SK-N-SH (cell line): ENCODE results near the gene ATXN7L3B. TPM values are rescaled to one million over a fixed set of nuclear protein-coding genes. Genes with fewer than 3 reads are reported as not detected.

ENCODE experiments used
- CTCF ChIA-PET: fragments of 300-600, 350-600 bp; formaldehyde crosslinking; extraction: SDS; loops from one replicate; lab custom pipeline; 2021; lab: Yijun Ruan, JAX
- POLR2A ChIA-PET: fragments of 350-600 bp; sonication (Branson Sonifier 250); formaldehyde crosslinking; extraction: SDS; loops from one replicate; lab custom pipeline; 2020; ENCODE audit warnings: antibody characterized with exemption, inconsistent platforms; lab: Yijun Ruan, JAX
- DNase-seq: peaks from one replicate; pipeline ENCODE4 v3.0.0; 2012
- H2AFZ ChIP-seq: fragments of 200-600 bp; sonication (generic); 2 replicates; pipeline ENCODE4 v1.8.1; 2016; ENCODE audit warnings: antibody characterized with exemption, mild to moderate bottlenecking, low read depth
- H3F3A ChIP-seq: fragments of 200-600 bp; sonication (generic); replicated peaks from 2 replicates; pipeline ENCODE3; 2016; ENCODE audit warnings: antibody characterized with exemption, mild to moderate bottlenecking; ENCODE audit not compliant: insufficient read depth
- H3K27ac ChIP-seq, 2 experiments: fragments of 200-500 bp in 1 of 2; fragments of 200-600 bp in 1 of 2; sonication (Bioruptor generic) in 1 of 2; sonication (generic), shearing (Covaris generic) in 1 of 2; 2 replicates each; pipeline versions ENCODE4 v1.5.1 to v1.6.1; 2014 to 2016; ENCODE audit warnings: low read depth in 2 of 2, inconsistent platforms in 1 of 2, low read length in 1 of 2, mild to moderate bottlenecking in 1 of 2, mixed read lengths in 1 of 2
- H3K27me3 ChIP-seq: fragments of 200-600 bp; sonication (generic), shearing (Covaris generic); 2 replicates; pipeline ENCODE4 v1.6.1; 2016; ENCODE audit warnings: mixed run types; ENCODE audit not compliant: insufficient read depth
- H3K36me3 ChIP-seq, 2 experiments: fragments of 200-500 bp in 1 of 2; fragments of 200-600 bp in 1 of 2; sonication (Bioruptor generic) in 1 of 2; sonication (generic) in 1 of 2; replicated peaks in 1 of 2; 2 replicates each; pipeline versions ENCODE3 to v1.5.1; 2014 to 2016; ENCODE audit warnings: low read length in 1 of 2, mild to moderate bottlenecking in 1 of 2; ENCODE audit not compliant: insufficient read depth in 2 of 2, control insufficient read depth in 1 of 2
- H3K4me1 ChIP-seq, 2 experiments: fragments of 200-500 bp in 1 of 2; fragments of 200-600 bp in 1 of 2; sonication (Bioruptor generic) in 1 of 2; sonication (generic), shearing (Covaris generic) in 1 of 2; 2 replicates each; pipeline versions ENCODE4 v1.5.1 to v1.6.1; 2014 to 2016; ENCODE audit warnings: low read depth in 1 of 2, low read length in 1 of 2, mixed run types in 1 of 2; ENCODE audit not compliant: insufficient read depth in 2 of 2, control insufficient read depth in 1 of 2
- H3K4me2 ChIP-seq: fragments of 200-600 bp; sonication (generic), shearing (Covaris generic); 2 replicates; pipeline ENCODE4 v1.6.1; 2017; ENCODE audit warnings: mixed run types
- H3K4me3 ChIP-seq, 2 experiments: fragments of 200-500 bp in 1 of 2; fragments of 200-600 bp in 1 of 2; sonication (Bioruptor generic) in 1 of 2; sonication (generic), shearing (Covaris generic) in 1 of 2; 2 replicates each; pipeline versions ENCODE4 v1.5.1 to v1.8.1; 2014 to 2016; ENCODE audit warnings: low read depth in 2 of 2, inconsistent platforms in 1 of 2, low read length in 1 of 2, mild to moderate bottlenecking in 1 of 2, mixed read lengths in 1 of 2, moderate library complexity in 1 of 2
- H3K79me2 ChIP-seq: fragments of 200-600 bp; sonication (generic); 2 replicates; pipeline ENCODE4 v1.8.1; 2017; ENCODE audit warnings: mild to moderate bottlenecking; ENCODE audit not compliant: insufficient read depth
- H3K9ac ChIP-seq: fragments of 200-600 bp; sonication (generic); 2 replicates; pipeline ENCODE4 v1.6.1; 2017; ENCODE audit warnings: mixed run types
- H3K9me2 ChIP-seq: fragments of 200-600 bp; sonication (generic); 2 replicates; pipeline ENCODE4 v1.6.1; 2017; ENCODE audit warnings: mixed run types
- H3K9me3 ChIP-seq: fragments of 200-600 bp; sonication (generic); 2 replicates; pipeline ENCODE4 v1.6.1; 2017; ENCODE audit warnings: mixed run types, mild to moderate bottlenecking, moderate library complexity
- H4K20me1 ChIP-seq: fragments of 200-600 bp; sonication (generic); 2 replicates; pipeline ENCODE4 v1.6.1; 2017; ENCODE audit warnings: mild to moderate bottlenecking, mixed run types; ENCODE audit not compliant: insufficient read depth
- EZH2phosphoT487 ChIP-seq: fragments of 200-600 bp; sonication (generic); IDR thresholded peaks from 2 replicates; pipeline ENCODE4 v1.6.1; 2017; ENCODE audit warnings: low read depth, mixed run types, mild to moderate bottlenecking, antibody characterized with exemption, moderate library complexity, borderline replicate concordance
- FOSL2 ChIP-seq: IDR thresholded peaks from 2 replicates; pipeline ENCODE4 v1.4.0; 2012; ENCODE audit warnings: low read depth, mild to moderate bottlenecking, moderate library complexity, borderline replicate concordance
- FOXJ3 ChIP-seq: sonication (generic); formaldehyde crosslinking; IDR thresholded peaks from 2 replicates; pipeline ENCODE4 v1.5.1; 2020; ENCODE audit warnings: mild to moderate bottlenecking, missing genetic modification reagents
- GABPA ChIP-seq: IDR thresholded peaks from 2 replicates; pipeline ENCODE4 v1.4.0; 2012; ENCODE audit warnings: low read depth, mild to moderate bottlenecking
- GATA2 ChIP-seq: sonication (generic); formaldehyde crosslinking; IDR thresholded peaks from 2 replicates; pipeline ENCODE4 v1.5.0; 2020; ENCODE audit warnings: mild to moderate bottlenecking, missing genetic modification reagents
- IRF3 ChIP-seq: fragments of 150-350 bp; IDR thresholded peaks from 2 replicates; pipeline ENCODE4 v1.6.1; 2016; ENCODE audit warnings: mild to moderate bottlenecking, low read depth, low read length
- JUND ChIP-seq: IDR thresholded peaks from 2 replicates; pipeline ENCODE4 v1.4.0; 2012
- MEF2A ChIP-seq: IDR thresholded peaks from 2 replicates; pipeline ENCODE4 v1.4.0; 2012; ENCODE audit warnings: low read depth, borderline replicate concordance
- MXI1 ChIP-seq: IDR thresholded peaks from 2 replicates; pipeline ENCODE4 v1.6.1; 2012; ENCODE audit warnings: mild to moderate bottlenecking, low read depth, low read length, improper control_type of control experiment
- PBX3 ChIP-seq: IDR thresholded peaks from 2 replicates; pipeline ENCODE4; 2012
- RAD21 ChIP-seq: IDR thresholded peaks from 2 replicates; pipeline ENCODE4 v1.6.1; 2012; ENCODE audit warnings: mild to moderate bottlenecking, low read length
- RCOR1 ChIP-seq: fragments of 150-350 bp; IDR thresholded peaks from 2 replicates; pipeline ENCODE4 v1.6.1; 2017; ENCODE audit warnings: antibody characterized with exemption, low read length
- REST ChIP-seq: IDR thresholded peaks from 2 replicates; pipeline ENCODE4 v1.6.1; 2012; ENCODE audit warnings: mild to moderate bottlenecking, low read depth, low read length, moderate library complexity
- SIN3A ChIP-seq: IDR thresholded peaks from 2 replicates; pipeline ENCODE4 v1.6.1; 2012; ENCODE audit warnings: low read depth, mild to moderate bottlenecking, low read length, moderate library complexity, borderline replicate concordance
- SMC3 ChIP-seq: IDR thresholded peaks from 2 replicates; pipeline ENCODE4 v1.6.1; 2012; ENCODE audit warnings: low read depth, low read length, improper control_type of control experiment
- TAF1 ChIP-seq: IDR thresholded peaks from 2 replicates; pipeline ENCODE4 v1.6.1; 2012; ENCODE audit warnings: low read depth, mild to moderate bottlenecking, low read length, moderate library complexity, borderline replicate concordance
- YY1 ChIP-seq: IDR thresholded peaks from 2 replicates; pipeline ENCODE4 v1.4.0; 2012; ENCODE audit warnings: low read depth, mild to moderate bottlenecking
- WGBS: methylation state at CpG from one replicate; pipeline ENCODE4 v1.1.6; 2017; ENCODE audit warnings: low lambda C conversion rate; 5-methylcytosine and 5-hydroxymethylcytosine counted together
- polyA plus RNA-seq, 3 experiments: library from polyadenylated mRNA; depleted of rRNA; stranded (reverse); fragments of >200 nt; gene quantifications; 2 replicates each; pipeline ENCODE4 v1.2.3, GENCODE V29; 2012

ATXN7L3B gene
- polyA plus RNA-seq, 1 of the 3 experiments (the other 2 are of a cell fraction), result 13.8 TPM

DNA sequence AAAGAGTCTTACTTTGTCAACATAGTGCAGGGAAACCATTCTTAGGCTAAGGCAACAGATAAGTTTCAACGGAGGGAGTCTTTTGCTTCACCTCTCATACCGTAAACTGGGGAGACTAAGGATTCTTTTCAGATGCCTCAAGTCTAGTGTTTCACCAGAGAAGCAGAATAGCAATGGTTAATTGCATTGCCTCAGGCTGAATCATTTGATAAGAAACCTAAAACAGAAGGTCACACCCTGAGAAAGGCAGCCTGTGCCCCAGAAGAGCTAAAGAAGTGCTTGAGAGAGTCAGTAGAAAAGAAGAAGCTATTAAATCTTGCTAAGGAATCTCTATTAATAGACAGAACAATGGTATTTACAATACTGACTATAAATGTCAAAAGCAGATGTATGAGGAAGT, 21.8 kb upstream of the ATXN7L3B start:
- Histone ChIP-seq H3K9me3 (no peaks in the 10 kb centered on the region), H3K9me2 (no peaks in the 10 kb centered on the region), H3K4me3 (no peak overlapping the region), H3K4me2 (no peak overlapping the region), H3K27ac (no peak overlapping the region), H2AFZ (no peak overlapping the region), H4K20me1 (no peaks in the 10 kb centered on the region), H3K79me2 (no peaks in the 10 kb centered on the region), H3K9ac (no peak overlapping the region), H3K27me3 (no peaks in the 10 kb centered on the region), H3K36me3 (no peaks in the 10 kb centered on the region), H3F3A (no peaks in the 10 kb centered on the region), H3K4me1 (no peaks in the 10 kb centered on the region)
- no peak for DNase-seq
- TF ChIP-seq SIN3A (no peak), FOXJ3 (CRISPR knock-in tag) (no peak)
- CTCF ChIA-PET, result interaction anchor here (0.6 kb wide), 1 partner anchor 362 kb away, joined by 4 read pairs; no protein-coding TSS in a partner anchor
- POLR2A ChIA-PET, result no interaction called here
- WGBS, result 5% methylated on average over 2 of the region's 2 CpGs

GRCh38 chr12:74526535-74526934, 11.1 kb upstream of the ATXN7L3B start:
- TF ChIP-seq PBX3 (no peak), MXI1 (no peak), GABPA (no peak)
- H3K9me3 ChIP-seq, result no peaks in the 10 kb centered on the region
- no peak for DNase-seq
- H3K27ac ChIP-seq, result no peak overlapping the region
- H2AFZ ChIP-seq, result no peak overlapping the region
- ChIA-PET POLR2A (no interaction called here), CTCF (no interaction called here)
- H3K4me2 ChIP-seq, result no peak overlapping the region
- 0 out of 2 replicates have a peak, but pooled peaks cover 3% of the 10 kb centered on the region for H3K9me2 ChIP-seq
- no peaks in the 10 kb centered on the region for H3K36me3 ChIP-seq
- no peaks in the 10 kb centered on the region for H4K20me1 ChIP-seq
- H3K79me2 ChIP-seq, result no peaks in the 10 kb centered on the region
- 21% methylated on average over 2 of the region's 2 CpGs for WGBS
- H3K4me3 ChIP-seq, result no peak overlapping the region
- H3K27me3 ChIP-seq, result no peaks in the 10 kb centered on the region; the same call in 1 of the 2 replicates
- H3F3A ChIP-seq, result no peaks in the 10 kb centered on the region
- no peak overlapping the region for H3K9ac ChIP-seq
- no peaks in the 10 kb centered on the region for H3K4me1 ChIP-seq

- Histone ChIP-seq H4K20me1 (no peaks in the 10 kb centered on the region), H2AFZ (no peak overlapping the region), H3K4me2 (no peak overlapping the region), H3K4me3 (no peak overlapping the region), H3K27ac (no peak overlapping the region), H3K9me2 (0 out of 2 replicates have a peak, but pooled peaks cover 3% of the 10 kb centered on the region), H3K79me2 (no peaks in the 10 kb centered on the region), H3K27me3 (no peaks in the 10 kb centered on the region; the same call in 1 of the 2 replicates), H3K9me3 (no peaks in the 10 kb centered on the region), H3K4me1 (no peaks in the 10 kb centered on the region), H3K9ac (no peak overlapping the region), H3K36me3 (no peaks in the 10 kb centered on the region), H3F3A (no peaks in the 10 kb centered on the region)
- no peak for DNase-seq
- ChIA-PET CTCF (no interaction called here), POLR2A (no interaction called here)
- WGBS, result 45% methylated on average over 2 of the region's 2 CpGs
- TF ChIP-seq SMC3 (no peak), RAD21 (no peak), REST (no peak), IRF3 (no peak), JUND (no peak), FOSL2 (no peak), MEF2A (no peak), TAF1 (no peak), GABPA (no peak), GATA2 (CRISPR knock-in tag) (no peak), YY1 (no peak), RCOR1 (no peak), EZH2phosphoT487 (no peak)
These were observed 10.1 kb upstream of the ATXN7L3B start for GRCh38 chr12:74527491-74527890.
